Head of caudate nucleus (tissue), 42 donors: ENCODE data around the gene CPNE4.
"Not testable (repeated sequence)": the region's sequence is repeated elsewhere in the genome, so short reads cannot be mapped to it uniquely, and the experiment has no call there.

Source experiments
- DNase-seq, 42 donors: peaks; one replicate each; pipeline versions ENCODE4 v3.0.0 to v3.0.0-alpha.2; 2020 to 2021; ENCODE audit warnings: mixed read lengths in 7 of 42
- intact Hi-C: fragments of 100-400 bp; cut with DNase I; formaldehyde crosslinking; loops from one replicate; pipeline ENCODE4 v1.15.0; 2022

Gene CPNE4

GRCh38 chr3:131898346-131898745 is 136.5 kb downstream of the CPNE4 start:
- no peak for DNase-seq
- intact Hi-C loops, result no loop called here

DNA sequence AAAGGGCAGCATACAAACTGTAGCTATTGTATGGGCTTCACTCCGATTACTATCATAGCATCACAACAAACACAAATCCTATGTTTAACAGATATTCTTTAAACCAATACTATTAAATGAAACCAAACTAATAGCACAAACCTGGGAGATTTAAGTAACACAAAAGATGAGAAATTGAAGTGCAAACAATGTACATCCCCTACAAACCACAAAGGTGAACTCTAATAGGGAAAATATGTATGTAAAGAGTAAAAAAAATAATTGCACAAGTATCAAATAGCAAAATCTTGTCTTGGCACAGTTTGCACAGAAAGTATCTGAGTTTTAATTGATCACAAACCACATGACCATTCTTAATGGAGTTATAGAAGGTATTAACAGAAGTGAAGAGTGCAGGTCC is 138.5 kb downstream of the CPNE4 start:
- no peak for DNase-seq
- intact Hi-C loops, result no loop called here

DNA sequence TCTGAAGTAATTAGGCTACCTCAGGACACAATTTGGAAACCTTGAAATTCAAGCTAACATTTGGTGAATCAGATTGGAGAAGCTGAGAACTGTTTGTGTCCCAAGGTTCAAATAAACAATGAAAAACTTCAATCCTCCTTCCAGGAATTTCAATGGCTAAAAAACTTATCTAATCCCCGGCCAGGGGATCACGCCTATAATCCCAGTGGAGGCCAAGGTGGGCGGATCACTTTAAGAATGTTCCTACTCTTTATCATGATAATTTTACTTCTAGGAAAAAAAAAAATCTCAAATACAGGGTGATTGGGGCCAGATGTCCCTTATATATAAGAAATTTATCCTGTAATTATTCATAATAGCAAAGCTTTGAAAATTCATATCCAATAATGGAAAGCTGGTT is 139.0 kb downstream of the CPNE4 start:
- intact Hi-C loops, result no loop called here

DNA sequence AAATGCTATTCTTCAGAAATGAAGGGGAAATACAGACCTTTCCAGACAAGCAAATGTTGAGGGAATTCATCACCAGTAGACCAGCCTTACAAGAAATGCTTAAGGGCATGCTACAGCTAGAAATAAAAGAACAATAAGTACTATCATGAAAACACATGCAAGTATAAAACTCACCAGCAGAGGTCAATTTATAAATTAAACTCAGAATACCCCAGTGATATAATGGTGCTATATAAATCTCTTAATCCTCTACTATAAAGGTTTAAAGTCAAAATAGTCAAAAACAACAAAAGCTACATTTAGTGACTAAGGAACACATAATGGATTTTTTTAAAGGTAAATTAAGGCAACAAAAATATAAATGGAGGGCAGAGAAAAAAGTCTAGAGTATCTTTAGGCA is 142.5 kb downstream of the CPNE4 start:
- DNase-seq, result no peak

More for the DNA sequence above, 139.0 kb downstream of the CPNE4 start:
- no peak for DNase-seq

DNA sequence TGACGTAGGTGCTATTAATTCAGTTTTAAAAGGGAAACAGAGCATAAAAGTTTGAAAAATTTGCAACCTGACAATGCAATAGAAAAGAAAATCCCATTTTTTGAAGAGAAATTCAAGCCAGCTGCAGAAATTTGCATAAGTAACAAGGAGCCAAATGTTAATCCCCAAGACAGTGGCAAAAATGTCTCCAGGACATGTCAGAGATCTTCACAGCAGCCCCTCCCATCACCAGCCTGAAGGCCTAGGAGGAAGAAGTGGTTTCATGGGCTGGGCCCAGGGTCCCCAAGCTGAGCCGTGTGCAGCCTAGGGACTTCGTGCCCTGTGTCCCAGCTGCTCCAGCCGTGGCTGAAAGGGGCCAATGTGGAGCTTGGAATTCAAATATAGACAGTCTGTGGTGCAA is 148.9 kb downstream of the CPNE4 start:
- DNase-seq, intact Hi-C loops: not testable (repeated sequence)

More for the DNA sequence above, 142.5 kb downstream of the CPNE4 start:
- intact Hi-C loops, result no loop called here

DNA sequence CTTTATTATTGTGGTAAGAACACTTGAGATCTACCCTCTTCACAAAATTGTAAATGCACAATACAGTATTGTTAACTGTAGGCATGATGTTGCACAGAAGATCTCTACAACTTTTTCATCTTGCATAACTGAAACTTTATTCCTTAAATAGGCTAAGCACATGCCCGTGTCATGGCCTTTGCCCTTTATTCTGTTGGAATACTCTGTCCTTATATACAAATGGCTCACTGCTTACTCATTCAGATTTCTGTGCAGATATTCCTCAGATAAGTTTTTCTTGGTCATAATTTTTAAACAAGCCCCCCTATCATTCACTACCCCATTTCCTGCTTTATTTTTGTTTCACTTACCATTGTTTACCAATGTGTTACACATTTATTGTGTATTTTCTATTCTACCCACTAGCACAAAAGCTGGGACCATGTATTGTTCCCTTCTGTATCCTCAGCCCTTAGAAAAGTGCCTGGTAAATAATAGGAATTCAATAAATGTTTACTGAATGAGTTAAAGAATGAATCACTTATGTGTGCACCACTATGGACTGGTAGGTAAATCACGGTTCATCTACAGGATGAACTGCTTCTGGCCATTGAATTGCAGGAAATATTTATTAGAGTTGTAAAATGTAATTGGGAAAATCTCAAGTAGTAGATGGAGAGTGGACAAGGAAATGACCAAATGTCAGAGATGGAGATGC is 151.0 kb downstream of the CPNE4 start:
- intact Hi-C loops, result no loop called here
- DNase-seq, result no peak

DNA sequence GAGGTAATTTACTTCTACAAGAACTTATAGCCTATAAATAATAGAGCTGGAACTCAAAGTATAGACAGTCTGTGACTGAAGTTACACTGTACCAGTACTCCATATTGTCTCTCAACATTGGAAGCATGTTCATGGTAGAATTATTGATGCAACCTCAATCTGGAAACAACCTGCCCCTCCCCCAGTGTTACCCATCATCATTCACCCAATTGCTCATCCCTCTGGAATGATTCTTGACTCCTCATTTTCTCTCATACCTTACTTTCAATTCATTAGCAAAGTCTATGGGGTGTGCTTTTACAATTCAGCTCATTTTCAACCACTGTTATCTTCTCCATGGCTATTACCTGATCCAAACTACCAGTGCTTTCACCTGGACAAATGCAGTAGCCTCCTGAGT is 151.7 kb downstream of the CPNE4 start:
- no peak for DNase-seq
- intact Hi-C loops, result no loop called here

- intact Hi-C loops, result no loop called here
- peak in 1 of 42 donors; percentile 8 for DNase-seq
Observed at GRCh38 chr3:131881777-131882176, 153.0 kb downstream of the CPNE4 start.

GRCh38 chr3:131880948-131881347 is 153.9 kb downstream of the CPNE4 start:
- no peak for DNase-seq
- intact Hi-C loops, result no loop called here

GRCh38 chr3:131868203-131868602 is 166.6 kb downstream of the CPNE4 start:
- no peak for DNase-seq
- intact Hi-C loops, result no loop called here

GRCh38 chr3:131856171-131856570 is 178.6 kb downstream of the CPNE4 start:
- intact Hi-C loops, result no loop called here

DNA sequence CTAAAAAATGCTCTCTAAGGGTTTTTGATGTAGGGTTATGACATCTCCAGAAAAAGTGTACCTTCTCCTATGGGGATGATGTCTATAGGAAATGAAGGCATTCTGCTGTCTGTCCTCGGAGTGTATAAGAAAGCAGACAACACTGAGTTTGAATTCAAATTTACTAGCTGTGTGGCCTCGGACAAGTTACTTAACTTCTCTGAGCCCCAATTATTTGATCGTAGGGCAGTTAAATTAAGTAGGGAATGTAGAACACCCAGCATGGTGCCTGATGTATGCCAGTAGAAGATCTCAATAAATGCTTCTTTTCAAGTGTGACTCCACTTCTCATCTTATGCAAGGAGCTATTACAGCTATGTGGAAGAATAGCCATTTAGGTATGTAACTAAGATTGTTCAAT is 184.6 kb downstream of the CPNE4 start:
- DNase-seq, result no peak
- intact Hi-C loops, result no loop called here

More at GRCh38 chr3:131856171-131856570, 178.6 kb downstream of the CPNE4 start:
- DNase-seq, result no peak

- DNase-seq, result peak in 7 of 42 donors; percentile 2 to 31 (median 18)
- intact Hi-C loops, result no loop called here
Observed at GRCh38 chr3:131849616-131850015, 185.2 kb downstream of the CPNE4 start.

- intact Hi-C loops, result no loop called here
- no peak for DNase-seq
Observed at GRCh38 chr3:131847966-131848510, 186.8 kb downstream of the CPNE4 start.

- no peak for DNase-seq
- intact Hi-C loops, result no loop called here
Observed at GRCh38 chr3:131846296-131846924, 188.4 kb downstream of the CPNE4 start.

- no peak for DNase-seq
- intact Hi-C loops, result no loop called here
Observed at GRCh38 chr3:131843174-131843573, 191.6 kb downstream of the CPNE4 start.

- DNase-seq, result no peak
- intact Hi-C loops, result no loop called here
Observed at GRCh38 chr3:131840156-131840797, 194.5 kb downstream of the CPNE4 start.

- intact Hi-C loops, result no loop called here
- DNase-seq, result no peak
Observed at GRCh38 chr3:131835906-131836305, 198.9 kb downstream of the CPNE4 start.

DNA sequence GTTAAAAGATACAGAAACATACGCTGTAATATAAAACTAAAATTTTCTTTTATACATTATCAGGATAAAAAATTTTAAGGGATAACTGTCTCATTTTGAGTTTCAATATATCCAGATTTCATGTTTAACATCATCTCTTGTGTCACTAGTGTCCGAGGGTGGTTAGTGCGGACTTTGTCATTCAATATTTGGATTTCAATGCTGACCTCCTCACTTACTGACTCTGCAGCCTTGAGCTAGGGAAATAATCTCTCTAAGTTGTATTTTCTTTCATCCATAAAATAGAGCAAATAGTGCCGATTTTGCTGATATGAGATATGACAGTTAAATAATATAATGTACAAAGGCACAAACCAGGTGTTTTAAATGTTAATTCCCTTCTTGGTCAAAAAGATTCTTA is 203.2 kb downstream of the CPNE4 start:
- intact Hi-C loops, result no loop called here
- DNase-seq, result no peak

DNA sequence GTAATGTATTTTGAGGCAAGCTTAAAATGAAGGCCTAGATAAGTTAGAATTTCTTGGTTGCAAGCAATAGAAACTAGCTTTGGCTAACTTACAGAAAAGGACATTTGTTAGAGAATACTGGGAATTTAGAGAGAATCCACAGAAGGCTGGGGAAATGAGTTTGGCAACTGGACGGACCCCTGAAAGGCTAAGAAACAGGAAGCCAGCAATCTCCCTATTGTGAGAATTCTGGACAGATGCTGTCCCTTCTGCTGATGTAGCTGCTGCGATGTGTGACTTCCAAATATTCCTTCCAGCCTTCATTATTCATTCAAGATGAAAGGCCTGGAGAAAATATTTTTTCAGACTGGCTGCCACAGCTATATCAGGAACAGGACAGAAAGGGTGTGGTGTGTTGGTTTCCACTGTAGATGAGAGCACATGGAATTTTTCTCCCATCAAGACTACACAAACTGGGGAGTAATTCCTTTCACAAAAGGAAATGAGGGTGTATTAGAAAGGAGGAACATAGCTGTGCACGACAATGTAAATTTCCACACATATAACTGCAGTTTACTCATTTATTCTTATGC is 213.5 kb downstream of the CPNE4 start:
- no peak for DNase-seq
- intact Hi-C loops, result no loop called here
